Retina (tissue), 1 donor: ENCODE results near the gene CATSPER1.

Experiments
- DNase-seq: peaks from one replicate; pipeline ENCODE4 v3.0.0-alpha.2; 2016

CATSPER1 gene

DNA sequence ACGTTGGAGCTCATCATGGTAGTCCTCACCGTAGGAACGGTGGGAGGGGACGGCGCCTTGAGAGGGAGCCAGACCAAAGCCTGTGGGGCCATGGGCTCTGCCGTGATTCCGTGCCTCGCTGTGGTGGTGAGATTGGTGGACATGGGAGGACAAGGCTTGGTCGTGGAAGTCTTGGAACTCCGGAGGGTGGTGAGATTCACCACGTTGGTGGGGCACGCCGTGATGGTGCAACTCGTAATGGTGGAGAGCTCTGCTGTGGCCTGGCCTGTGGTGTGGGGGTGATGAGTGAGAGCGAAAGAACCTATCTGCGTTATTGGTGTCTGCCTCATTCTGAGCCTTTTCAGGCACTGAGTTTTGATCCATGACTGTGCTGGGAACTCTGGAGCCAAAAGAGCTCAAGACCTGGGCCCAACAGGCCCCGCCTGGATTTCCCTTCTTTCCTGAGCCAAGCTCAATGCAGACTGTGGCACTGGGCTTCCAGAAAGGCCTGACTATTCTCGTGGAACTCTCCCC, at the start of gene CATSPER1:
Gene CATSPER1, minus strand, starts transcription at position 463 of the 513 bp plus-strand sequence. Its CDS starts 100 bp downstream, at position 363.
- DNase-seq: no peak

DNA sequence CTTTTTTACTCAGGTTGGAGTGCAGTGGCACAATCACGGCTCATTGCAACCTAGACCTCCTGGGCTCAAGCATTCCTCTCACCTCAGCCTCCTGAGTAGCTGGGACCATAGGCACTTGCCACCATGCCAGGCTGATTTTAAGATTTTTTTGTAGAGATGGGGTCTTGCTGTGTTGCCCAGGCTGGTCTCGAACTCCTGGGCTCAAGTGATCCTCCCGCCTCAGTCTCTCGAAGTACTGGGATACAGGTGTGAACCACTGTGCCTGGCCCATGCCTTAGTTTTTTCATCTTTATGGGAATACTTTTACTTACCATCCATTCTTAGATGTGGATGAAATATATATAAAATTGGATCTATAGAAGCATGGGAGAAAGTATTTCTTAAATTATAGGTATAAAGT, 49.0 kb upstream of the CATSPER1 start:
- no peak for DNase-seq

DNA sequence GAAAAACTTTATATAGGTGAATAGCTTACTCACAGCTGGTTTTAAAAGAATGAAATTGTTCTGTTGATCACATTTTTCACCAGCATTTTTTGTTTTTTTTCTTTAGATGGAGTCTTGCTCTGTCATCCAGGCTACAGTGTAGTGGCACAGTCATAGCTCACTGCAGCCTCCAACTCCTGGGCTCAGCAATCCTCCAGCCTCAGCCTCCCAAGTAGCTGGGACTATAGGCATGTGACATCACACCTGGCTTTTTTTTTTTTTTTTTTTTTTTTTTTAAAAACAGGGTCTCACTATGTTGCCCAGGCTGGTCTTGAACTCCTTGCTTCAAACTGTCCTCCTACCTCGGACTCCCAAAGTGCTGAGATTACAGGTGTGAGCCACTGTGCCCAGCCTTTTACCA, 47.4 kb upstream of the CATSPER1 start:
- no peak for DNase-seq

DNA sequence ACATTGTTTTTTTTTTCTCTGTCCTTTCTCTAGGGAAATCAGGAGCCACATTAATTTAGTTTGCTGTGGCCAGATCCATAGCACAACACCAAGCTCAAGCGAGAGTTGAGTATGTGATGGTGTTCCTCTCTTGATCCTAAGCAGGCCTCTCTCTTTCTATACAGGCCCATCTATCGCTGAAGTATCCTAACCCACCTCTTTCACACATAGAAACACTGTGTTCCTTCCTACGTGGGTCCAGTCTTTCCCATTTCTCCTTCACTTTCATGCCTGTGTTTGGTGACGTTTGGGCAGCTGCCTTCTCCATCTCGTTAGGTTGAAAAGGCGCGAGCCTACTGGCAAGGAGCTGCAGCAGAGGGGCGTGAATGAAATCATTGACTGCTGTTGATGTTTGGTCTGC, 46.2 kb upstream of the CATSPER1 start:
- no peak for DNase-seq

DNA sequence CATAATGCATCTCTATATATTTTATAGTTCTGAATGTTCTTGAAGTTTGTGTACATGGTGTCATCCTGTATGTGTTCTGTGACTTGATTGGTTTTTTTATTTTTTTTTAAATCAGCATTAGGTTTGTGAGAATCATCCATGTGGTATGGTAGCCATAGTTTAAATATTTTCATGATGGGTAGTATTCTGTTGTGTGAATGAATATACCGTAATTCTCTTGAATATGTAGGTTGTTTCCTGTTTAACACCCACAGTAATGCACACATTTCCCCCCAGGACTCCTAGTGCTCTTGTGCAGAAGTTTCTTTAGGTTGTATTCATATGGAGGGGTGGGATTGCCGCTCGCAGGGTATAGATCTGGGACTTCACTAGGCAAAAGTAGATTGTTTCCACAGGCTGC, 45.8 kb upstream of the CATSPER1 start:
- DNase-seq: no peak

- peak; percentile 9 for DNase-seq
Measured at GRCh38 chr11:66071381-66071801, 45.1 kb upstream of the CATSPER1 start.

GRCh38 chr11:66070604-66071380, 44.5 kb upstream of the CATSPER1 start:
- DNase-seq: peak; percentile 49

- peak; percentile 75 for DNase-seq
Measured at GRCh38 chr11:66069715-66070603, 43.7 kb upstream of the CATSPER1 start, which contains the start of gene PACS1. Gene PACS1 (plus strand): TSS chr11:66070272. CDS start chr11:66070487, 215 bp downstream.

DNA sequence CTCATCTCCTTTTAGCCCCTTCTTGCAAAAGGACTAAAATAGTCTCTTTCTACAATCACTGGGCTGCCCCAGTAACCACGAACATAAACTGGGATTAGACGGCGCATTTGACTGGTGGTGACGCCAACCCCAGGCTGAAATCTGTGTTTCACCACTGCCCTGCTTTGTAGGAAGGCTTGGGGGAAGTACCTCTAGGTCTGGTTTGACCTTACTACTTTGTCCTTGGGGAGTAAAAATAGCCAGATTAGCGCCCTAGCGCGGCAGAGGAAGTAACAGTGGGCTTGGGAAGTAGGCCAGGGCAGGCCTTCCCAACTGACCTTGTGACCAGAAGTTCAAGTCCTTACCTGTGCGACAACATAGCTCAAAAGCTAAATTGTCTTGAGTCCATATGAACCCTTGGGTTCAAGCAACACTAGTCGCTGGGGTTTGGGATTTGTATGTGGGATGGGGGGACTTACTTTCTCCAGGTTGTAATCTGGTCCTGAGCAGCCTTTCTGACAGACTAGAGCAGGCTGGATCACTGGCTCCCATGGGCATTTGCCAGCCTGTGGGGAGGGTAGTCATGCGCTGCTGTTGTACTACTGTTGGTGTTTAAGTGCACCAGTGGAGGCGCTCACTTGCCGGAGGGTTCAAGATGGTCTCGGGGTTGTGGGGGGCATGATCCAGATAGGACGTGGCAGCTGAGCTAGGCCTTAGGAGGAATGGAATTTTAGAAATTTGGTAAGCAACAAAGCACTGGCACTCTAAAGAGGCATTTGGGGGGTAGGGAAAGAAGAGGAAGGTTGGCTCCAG, 42.8 kb upstream of the CATSPER1 start:
- DNase-seq: no peak

DNA sequence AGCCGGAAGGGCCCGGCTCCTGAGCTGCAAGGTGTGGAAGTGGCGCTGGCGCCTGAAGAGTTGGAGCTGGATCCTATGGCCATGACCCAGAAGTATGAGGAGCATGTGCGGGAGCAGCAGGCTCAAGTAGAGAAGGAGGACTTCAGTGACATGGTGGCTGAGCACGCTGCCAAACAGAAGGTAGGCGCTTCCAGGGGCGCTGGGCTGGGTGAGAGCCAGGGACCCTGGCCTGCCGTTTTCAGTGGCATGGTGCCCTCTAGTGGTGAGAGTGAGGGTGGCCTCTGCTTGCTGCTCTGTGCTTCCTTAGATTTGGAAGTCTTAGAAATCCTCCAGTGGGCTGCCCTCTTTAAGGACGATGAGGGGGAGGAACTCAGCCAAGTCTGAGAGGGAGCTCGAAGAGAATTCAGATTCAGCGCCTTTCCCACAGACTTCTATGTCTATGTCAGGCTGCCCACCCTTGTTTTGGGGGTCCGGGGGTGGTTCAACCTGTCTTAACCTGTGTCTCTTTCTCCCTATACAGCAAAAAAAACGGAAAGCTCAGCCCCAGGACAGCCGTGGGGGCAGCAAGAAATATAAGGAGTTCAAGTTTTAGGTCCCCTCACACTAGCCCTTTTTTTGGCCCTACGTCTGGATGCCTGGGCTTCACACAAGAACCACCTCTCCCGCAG, 42.0 kb upstream of the CATSPER1 start:
- peak; percentile 83 for DNase-seq

- DNase-seq: no peak
Measured at GRCh38 chr11:66067640-66068039, 41.4 kb upstream of the CATSPER1 start.

GRCh38 chr11:66066751-66067150, 40.5 kb upstream of the CATSPER1 start:
- no peak for DNase-seq

DNA sequence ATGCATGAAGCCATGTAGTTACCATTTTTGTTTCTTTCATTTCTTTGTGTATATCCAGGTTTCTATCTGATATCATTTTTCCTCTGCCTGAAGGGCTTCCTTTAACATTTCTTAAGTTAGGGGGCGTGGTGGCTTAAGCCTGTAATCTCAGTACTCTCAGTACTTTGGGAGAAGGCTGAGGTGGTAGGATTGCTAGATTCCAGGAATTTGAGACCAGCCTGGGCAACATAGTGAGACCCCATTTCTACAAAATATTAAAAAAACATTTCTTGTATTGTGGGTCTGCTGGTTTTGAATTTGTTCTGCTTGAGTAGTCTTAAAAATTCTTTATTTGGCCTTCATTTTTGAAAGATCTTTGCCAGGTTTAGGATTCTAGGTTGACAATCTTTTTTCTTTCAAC, 38.3 kb upstream of the CATSPER1 start:
- DNase-seq: no peak

- no peak for DNase-seq
Measured at GRCh38 chr11:66063900-66064299, 37.6 kb upstream of the CATSPER1 start.

GRCh38 chr11:66062408-66062807, 36.1 kb upstream of the CATSPER1 start:
- no peak for DNase-seq

- no peak for DNase-seq
Measured at GRCh38 chr11:66061268-66061667, 35.0 kb upstream of the CATSPER1 start.

- DNase-seq: no peak
Measured at GRCh38 chr11:66059966-66060680, 33.8 kb upstream of the CATSPER1 start.

DNA sequence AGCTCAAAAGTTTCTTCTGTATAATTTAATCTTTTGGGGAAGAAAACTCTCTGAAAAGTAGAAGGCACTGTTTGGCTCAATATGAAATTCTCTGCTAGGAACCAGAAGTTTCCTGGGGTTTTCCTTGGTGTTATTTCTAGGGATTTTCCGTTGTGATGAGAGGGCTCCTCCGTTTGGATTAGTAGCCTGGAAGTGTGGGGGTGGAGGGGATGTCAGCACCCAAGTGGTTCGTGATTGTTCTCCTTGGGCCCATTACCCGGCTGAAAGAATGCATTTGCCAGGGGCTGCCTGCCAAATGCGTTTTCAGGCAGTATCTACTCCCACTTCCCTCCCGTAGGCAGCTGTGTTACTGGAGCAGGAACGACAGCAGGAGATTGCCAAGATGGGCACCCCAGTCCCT, 30.2 kb upstream of the CATSPER1 start:
- DNase-seq: no peak

GRCh38 chr11:66055021-66055420, 28.7 kb upstream of the CATSPER1 start:
- no peak for DNase-seq

DNA sequence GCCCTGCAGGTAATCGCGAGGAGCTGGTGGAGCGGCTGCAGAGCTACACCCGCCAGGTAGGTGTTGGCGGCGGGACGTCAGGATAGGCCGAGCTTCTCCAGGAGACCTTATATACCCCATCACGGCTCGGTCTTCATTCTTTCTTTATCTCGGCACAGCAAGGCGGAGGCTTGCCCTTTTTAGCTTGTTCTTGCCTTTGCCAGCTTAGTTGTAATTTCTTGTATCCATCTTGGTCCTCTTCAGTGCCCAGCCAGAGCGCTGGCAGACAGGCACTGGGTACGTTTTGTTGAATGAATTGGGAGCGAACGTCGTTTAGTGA, 26.3 kb upstream of the CATSPER1 start:
- DNase-seq: no peak
